Suppressor macrophage (primary cell): ENCODE measurements around the gene TCL1B.
"Not testable (repeated sequence)": the region's sequence is repeated elsewhere in the genome, so short reads cannot be mapped to it uniquely, and the experiment has no call there.

Experiments used
- DNase-seq, 4 experiments: peaks; one replicate each; pipeline ENCODE4 v3.0.0-alpha.2; 2020 to 2022
- total RNA-seq, 17 experiments: gene quantifications; one replicate each; lab custom pipeline; 2026; ENCODE audit warnings: mixed read lengths in 6 of 17, inconsistent platforms in 3 of 17; lab: John Stamatoyannopoulos, UW

Gene TCL1B, protein sequence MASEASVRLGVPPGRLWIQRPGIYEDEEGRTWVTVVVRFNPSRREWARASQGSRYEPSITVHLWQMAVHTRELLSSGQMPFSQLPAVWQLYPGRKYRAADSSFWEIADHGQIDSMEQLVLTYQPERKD
- 0 to 0.22 (median 0) reads per million in 17 experiments for total RNA-seq

DNA sequence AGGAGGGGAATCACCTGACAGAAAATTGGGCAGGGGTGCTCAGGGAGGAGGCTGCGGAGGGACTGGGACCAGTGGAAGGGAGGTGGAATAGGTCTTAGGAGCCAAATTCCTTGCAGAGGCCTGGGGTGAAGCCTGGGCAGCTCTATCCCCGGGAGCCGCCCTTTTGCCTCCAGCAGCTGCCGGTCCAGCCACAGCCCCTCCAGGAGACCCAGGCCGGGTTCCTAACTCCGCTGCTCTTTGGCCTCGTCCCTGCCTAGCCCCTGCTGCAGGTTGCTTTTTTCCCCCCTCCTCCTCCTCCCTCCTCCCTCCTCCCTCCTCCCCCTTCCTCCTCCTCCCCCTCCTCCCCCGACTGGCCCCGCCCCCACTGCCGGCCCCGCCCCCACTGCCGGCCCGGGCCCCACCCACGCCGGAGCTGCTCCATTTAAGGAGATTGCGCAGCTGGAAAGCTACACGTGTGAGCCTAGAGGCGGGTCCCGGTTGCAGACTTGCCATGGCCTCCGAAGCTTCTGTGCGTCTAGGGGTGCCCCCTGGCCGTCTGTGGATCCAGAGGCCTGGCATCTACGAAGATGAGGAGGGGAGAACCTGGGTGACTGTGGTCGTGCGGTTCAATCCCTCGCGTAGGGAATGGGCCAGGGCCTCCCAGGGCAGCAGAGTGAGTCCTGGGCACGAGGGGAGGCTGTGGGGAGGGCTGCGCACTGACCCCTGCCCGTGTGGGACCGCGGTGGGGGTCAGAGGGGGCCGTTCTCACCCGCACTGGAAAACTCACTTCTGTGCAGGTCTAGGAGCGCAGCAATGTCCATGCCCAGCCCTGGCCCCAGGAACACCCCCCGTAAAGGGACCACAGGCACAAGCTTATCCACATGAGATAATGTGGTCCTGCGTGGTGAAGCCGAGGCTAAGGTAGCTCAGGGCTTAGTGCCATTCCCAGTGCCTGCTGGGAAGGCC, at the start of gene TCL1B:
TSS of gene TCL1B (plus strand) at position 449 of the 945 bp plus-strand sequence. CDS start at position 491, 42 bp downstream.
- DNase-seq, result no peak

DNA sequence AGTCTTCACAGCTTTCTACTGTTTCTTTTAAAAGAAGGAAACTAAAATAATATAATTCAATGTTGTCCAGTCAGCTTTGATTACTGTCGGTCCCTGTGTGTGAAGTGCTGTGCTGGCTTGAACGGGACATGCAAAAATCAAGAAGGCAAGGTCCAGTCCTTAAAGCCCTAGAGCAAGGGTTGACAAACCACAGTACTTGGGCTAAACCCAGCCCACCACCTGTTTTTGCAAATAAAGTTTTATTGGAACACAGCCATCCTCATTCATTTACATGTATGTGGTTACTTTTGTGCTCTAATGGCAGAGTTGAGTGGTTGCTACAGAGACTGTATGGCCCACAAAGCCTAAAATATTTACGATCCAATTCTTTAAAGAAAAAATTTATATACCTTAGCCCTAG, 41.2 kb upstream of the TCL1B start:
- no peak for DNase-seq

DNA sequence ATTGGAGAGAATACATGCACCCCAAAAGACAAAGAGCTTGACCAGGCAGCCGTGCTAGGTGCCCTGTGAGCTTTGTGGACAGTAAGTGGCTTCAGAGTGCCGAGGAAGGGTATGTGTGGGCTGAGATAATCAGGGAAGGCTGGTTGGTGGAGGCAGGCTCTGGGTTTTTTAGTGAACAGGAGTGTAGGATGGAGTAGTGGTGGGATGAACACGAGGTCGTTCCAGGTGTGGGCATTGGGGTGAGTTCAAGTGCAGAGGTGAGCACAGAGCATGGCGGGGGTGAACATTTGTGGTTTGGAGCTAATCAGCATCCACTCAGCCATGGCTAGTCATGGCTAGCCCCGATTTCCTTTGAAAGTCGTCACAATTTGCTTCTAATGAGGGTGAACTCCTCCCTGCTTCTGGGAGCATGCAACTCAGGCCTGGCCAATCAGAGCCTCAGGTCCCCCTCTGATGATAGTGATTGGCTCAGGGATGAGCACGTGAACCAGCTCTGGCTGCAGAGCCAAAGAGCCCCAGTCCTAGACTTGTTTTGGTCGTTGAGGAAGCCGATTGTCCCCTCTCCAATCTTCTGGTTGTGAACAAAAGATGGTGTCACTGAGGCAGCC, 40.7 kb upstream of the TCL1B start:
- DNase-seq, result no peak

DNA sequence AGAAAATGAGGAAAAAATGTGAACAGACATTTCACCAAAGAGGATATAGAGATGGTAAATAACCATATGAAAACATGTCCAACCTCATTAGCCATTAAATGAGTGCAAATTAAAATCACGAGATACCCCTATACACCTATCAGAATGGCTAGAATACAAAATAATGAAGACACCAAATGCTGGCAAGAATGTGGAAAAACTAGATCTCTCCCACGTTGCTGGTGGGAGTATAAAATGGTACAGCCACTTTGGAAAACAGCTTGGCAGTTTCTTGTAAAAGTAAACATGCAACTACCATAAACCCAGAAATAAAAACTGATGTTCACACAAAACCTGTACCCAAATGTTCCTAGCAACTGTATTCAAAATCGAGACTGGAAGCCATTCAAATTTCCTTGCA, 38.3 kb upstream of the TCL1B start:
- no peak for DNase-seq

DNA sequence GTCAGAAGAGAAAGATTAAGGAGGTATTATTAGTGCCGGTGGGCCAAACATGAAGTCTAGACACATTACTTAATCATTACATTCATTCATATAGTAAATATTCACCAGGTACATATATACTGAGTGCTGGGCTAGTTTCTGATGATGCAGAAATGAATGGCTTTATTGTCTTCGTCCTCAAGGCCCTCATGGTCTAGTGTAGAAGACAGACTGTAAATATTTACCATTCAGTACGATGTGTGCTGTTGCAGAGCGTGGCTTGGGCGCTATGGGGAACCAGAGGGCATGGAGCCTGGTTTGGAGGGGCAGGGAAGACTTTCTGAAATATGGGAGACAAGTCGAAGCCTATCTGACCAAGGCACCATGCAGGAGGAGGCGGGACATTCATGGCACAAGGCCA, 37.0 kb upstream of the TCL1B start:
- no peak for DNase-seq

DNA sequence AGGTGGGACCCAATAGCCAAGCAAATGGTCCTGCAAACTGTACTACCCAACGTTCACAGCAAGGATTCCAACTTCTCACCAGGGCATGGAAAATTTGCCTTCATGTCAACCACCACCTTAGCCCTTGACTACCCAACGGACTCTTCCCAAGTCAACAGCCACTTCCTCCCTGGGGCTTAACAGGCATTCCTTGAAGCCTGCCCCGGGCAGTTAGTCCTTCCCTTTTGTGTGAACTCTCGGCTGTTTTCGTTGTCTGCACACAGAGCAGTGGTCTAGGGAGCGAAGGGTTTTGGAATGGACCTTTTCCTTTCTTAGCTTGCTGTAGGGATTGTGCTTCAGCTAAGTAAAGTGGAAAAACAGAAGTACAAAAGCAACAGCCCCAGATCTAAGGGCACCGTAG, 35.2 kb upstream of the TCL1B start:
- DNase-seq, result no peak

DNA sequence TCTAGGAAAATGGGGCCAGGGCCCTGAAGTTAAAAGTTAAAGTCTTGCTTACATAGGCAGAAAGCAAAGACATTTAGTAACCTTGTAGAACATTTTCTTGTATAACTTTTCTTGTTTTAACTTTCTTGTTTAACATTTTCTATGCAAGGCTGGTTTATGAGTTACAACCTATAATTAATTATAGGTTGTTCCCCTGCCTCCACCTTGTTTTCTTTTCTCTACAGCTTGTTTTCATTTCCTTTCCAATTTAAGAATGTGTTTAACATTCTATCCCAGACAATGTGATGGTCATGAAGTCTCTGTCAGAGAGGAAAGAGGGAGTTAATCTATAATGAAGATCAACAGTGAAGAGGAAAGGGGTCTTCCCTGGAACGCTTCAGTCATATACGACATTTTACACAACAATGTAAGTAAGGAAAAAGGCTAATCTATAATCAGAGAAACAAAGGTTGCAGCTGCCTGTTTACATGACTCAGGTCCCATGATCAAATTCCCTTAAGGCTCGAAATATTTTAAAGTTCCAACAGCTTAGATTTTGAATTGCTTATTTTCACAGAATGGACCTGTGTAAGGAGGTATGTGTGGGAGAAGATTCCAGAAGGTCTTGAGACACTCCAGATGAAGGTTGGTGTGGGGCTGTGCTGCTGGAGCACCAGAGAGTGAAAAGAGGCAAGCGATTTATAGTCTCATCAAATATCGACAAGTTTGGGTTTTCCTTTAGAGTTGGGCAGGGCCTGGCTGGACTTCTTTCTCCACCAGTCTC, 34.2 kb upstream of the TCL1B start:
- DNase-seq, result no peak

DNA sequence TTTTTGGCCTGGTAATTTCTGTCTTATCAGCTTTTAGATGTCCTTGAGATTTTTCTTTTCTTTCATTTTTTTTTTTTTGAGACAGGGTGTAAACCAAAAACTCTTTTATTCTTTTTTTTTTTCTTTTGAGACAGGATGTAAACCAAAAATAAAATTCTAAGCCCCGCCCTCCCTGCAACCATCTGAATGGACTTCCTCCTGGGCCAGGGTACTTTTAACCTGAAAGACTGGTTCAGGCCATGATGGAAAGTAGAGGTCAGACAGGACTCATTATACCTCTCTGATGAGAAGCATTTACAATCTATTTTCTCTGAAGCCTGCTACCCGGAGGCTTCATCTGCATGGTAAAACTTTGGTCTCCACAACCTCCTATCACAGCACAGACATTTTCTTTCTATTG, 33.5 kb upstream of the TCL1B start:
- no peak for DNase-seq

DNA sequence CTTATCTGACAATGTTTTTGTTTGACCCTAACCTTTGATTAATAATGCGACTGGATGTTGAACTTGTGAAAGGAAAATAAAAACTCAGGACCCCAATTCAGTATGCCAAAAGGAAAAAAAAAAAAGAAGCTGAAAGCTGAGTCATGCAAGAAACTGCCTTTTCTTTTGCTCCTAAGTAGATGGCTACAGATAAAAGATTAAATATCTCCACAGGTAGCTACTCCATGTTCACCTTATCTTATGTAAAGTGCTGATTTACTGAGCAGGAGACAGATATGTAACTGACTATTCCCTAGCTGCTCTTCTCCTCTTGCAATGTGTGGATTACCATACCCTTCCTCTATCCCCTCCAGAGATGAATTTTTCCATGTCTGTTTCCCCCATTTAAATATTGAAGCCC, 30.8 kb upstream of the TCL1B start:
- no peak for DNase-seq

DNA sequence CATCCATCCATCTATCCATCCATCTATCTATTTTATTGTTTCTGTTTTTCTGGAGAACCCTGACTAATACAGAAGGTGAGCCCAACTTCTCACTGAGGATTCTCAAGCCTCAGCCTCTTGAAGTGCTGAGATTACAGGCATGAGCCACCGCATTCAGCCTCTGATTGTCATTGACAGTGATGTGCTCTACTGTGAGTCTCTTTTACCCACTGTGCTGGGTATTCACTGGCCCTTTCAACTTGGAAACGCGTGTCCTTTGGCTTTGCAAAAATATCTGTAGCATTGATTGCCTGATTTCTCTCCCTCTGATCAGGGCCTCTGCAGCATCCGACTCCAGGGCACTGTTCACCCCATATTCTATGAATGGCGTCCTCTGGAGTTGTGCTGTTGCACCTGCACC, 29.6 kb upstream of the TCL1B start:
- no peak for DNase-seq

DNA sequence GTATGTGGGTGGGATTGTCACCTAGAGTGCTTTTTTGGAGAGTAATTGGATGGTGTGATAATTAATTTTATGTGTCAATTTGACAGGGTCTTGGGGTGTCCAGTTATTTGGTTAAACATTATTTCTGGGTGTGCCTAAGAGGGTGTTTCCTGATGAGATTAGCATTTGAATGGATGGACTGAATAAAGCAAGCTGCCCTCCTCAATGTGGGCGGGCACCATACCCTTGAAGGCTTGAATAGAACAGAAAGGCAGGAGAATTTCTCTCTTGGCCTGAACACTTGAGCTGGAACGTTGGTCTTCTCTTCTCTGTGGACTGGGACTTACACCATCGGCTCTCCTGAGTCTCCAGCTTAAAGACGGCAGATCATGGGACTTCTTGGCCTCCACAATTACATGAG, 28.8 kb upstream of the TCL1B start:
- DNase-seq, result no peak

DNA sequence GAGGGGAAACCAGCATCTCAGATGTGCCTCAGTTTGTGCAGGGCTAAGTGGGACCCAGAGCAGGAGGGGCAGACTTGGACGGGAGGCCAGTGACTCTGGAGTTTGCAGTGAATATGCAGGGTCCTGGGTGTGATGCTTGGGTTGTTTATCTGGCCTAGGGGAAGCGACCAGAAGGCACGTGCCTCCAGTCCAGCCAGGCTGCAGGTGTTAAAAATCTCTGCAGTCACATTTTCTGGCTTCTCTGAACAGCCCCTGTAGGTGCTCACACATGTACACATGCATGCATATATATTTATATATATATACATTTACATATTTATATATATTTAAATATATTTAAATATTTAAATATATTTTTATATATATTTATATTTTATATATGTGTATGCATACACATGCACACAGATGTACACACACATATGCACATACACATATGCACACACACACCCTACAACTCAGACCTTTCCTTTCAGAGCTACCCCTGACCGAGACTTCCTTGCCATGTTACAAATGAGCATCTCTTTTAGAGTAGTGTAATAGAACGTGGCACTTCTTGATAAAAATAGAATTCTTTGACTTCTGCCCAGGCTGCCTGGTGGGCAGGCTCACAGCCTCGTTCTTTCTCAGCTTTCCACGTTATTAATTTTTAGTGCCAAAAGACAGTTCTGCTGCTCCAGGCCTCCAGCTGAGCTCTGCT, 26.8 kb upstream of the TCL1B start:
- no peak for DNase-seq

DNA sequence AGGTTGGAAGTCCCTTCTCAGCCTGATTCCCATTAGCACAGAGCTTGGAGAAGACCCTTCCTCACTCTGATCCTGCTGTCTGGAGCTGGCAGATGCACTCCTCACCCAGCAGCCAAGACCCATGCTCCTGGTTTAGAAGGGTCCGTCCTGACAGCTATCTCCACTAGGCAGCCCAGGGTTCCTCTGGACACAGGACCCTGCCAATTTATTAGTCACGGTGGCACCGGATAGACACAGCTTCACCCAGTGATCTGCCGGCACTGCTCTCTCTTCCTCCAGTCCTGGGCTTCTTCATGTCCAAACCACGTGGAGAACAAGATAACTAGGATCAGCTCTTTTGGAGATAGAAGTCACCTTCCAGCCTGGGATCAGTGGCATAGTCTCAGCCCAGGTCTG, 26.2 kb upstream of the TCL1B start:
- DNase-seq, result no peak

DNA sequence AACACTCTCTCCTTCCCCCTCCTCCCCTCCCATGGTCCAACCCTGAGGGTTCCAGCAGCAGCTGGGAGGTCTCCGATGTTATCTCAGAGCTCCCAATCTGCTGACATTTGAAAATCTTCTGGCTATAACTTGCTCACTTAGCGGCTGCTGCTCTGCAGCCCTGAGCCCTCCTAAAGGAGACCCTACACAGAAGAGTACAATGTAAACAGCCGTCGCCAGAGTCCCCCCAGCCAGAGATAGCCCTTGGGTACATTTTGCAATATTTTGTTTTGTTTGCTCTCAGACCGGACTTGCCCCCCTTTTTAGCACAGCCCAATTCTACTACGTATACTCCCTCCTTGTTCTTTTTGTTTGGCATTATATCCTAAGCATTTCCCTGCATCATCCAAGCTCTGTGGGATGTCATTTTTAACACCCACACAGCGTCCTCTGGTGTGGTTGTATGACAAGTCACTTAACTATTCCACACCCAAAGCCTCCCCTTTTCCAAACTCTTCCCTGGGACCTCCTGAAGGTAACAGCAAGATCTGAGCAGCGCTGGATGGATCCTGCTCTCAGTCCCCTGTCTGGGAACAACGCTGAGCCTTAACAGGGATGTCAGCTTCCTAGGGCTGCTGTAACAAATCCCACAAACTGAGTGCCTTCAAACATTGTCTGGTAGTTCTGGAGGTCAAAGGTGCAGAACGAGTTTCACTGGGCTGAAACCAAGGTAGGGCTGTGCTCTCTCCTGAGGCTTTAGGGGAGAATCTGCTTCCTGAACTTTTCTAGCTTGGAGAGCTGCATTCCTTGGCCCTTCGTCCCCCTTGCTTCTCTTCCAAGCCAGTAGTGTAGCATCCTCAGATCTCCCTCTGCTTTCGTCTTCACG, 25.3 kb upstream of the TCL1B start:
- DNase-seq, result no peak

DNA sequence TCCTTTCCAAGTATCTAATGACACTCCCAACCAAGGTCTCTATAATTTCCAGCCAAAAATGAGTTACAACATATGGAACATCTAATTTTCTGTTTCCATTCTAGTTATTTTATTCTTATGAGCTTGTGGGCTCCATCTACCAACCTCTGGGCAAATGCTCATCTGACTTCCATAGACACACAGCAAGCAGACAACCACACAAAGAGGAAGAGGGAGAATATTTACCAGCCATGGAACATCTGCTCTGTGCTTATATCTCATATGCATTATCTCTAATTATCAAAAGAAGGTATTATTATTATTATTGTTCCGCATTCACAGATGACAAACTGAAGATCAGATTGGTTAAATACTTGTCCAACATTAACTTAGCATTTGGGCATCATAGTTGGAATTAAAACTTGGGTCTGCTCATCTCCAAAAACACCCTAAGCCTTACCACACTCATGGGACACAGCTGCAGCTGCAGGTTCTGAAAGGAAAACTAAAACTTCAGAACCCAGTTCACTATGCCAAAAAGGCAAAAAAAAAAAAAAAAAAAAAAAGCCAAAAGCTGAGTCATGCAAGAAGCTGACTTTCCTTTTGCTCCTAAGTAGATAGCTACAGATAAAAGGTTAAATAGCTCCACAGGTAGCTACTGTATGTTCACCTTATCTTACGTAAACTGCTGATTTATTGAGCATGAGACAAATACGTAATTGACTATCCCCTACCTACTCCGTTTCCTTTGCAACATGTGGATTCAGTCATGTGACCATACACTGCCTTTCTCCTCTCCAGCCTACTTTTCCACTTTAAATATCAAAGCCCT, 23.6 kb upstream of the TCL1B start:
- no peak for DNase-seq

DNA sequence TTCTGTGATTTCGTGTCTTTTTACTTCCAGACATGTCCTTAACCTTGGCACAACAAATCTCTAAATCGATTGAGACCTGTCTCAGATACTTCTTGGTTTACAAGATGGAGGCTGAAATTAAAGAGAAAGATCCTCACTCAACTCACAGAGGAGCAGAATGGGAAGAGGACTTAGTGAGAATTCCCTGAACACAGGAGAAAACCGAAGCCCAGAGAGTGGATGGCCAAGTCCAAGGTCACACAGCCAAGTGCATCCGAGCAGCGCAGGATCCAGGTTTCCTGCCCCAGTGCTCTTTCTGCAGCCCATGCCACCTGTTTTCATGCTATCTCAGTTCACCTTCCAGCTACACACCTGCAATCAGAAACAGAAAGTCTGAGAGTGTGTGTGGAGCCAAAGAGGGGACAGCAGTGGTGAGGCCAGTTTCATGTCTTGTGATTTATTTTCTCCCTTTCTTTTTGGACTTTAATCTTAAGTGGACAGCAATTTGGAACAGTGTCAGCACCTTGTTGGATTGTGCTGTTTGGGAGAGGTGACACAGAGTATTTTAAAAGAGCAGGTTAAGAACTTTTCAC, 22.9 kb upstream of the TCL1B start:
- no peak for DNase-seq

DNA sequence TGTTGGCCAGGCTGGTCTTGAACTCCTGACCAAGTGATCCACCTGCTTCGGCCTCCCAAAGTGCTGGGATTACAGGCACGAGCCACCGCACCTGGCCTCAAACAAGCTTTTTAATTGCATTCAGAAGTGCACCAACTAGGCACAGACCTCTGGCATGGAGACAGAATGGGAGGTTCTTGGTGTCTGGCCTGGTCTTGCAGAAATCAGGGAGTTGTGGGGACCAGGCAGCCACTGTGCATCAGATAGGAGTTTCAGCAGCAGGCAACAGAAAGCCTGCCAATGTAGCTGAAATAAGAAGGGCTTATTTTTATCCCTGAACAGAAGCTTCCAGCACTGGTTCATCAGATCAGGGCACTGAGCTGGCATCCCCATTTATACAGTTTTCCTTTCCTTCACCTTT, 22.2 kb upstream of the TCL1B start:
- no peak for DNase-seq

DNA sequence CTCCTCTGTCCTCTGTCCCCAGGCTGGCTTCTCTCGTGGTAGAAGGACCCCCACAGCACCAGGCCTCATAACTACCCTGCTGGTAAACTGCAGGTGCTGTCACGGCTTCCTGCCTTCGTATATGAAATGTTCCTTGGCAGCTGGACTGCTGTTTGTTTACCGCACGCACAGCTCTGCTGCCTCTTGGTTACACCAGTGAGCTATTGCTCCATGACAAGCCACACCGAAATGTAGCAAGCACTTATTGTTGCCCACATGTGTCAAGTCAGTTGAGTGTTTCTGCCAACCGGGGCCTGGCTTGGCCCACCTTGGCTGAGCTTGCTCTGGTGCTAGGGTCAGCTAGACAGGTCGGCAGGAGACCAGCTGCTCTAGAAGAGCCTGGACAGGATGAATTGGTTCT, 21.7 kb upstream of the TCL1B start:
- no peak for DNase-seq

DNA sequence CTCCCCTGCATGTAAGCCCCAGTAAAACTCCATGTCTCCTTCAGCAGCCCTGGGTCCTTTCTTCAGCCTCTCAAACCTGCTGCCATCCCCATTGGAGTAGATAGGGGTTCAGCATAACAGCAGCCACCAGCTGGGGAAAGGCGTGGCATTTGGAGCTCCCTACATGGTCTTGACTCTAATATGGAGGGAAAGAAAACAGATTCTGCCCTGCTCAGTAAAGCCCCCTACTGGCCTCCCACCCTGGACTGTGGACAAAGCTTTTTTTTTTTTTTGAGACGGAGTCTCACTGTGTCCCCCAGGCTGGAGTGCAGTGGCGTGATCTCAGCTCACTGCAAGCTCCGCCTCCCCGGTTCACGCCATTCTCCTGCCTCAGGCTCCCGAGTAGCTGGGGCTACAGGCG, 20.7 kb upstream of the TCL1B start:
- not testable (repeated sequence) for DNase-seq

DNA sequence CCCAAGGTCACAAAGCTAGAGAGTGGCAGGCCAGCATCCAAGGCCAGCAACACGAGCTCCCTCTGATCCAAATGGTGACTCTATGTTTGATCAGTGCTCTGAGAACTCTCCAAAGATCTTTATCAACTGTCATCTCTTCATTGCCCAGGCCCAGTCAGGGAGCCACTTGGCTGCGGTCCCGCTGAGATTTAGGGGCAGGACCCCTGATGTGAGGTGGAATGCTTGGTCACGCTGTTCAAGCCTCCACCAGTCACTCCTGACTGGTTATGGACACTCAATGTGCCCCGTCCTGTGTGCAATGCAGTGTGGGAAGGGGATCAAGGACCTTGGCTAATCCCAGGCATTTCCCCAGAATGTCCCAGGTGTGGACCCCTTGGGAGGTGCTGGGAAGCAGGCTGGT, 19.8 kb upstream of the TCL1B start:
- no peak for DNase-seq
